ENCODE measurements around the gene PIK3AP1. TPM values are rescaled to one million over a fixed set of nuclear protein-coding genes. Genes with fewer than 3 reads are reported as not detected.

The PIK3AP1 gene
- total and polyA plus RNA-seq, 2 of the 4 experiments (the other 2 are of a cell fraction) = under 0.01 to 0.14 TPM

- peak; percentile 93 for ATAC-seq (ENCODE audit: low read depth)
- no peaks in the 10 kb centered on the region for H3K79me1 ChIP-seq (ENCODE audit: low read depth in 1 of 2, low read length in 2 of 2)
- in situ Hi-C loops (cut with MboI; ENCODE audit: low sequenced_read_pairs) = no loop called here
- no peaks in the 10 kb centered on the region for H3K9me3 ChIP-seq (ENCODE audit: control insufficient read depth, insufficient read depth, low read length)
- H3K9ac ChIP-seq (ENCODE audit: low read depth, low read length) = no peak overlapping the region
- no peak overlapping the region for H3K56ac ChIP-seq (ENCODE audit: extremely low read depth, insufficient read depth, low read length)
- H4K91ac ChIP-seq (ENCODE audit: insufficient read depth, low read depth, low read length) = no peak overlapping the region
- intact Hi-C loops (cut with micrococcal nuclease) = loop anchor here (1.0 to 10.0 kb wide), 5 partner anchors 65 to 589 kb away; partner anchors contain the start of gene TLL2
- peaks cover 7% of the 10 kb centered on the region for H3K27me3 ChIP-seq (ENCODE audit: control insufficient read depth, insufficient read depth, low read length)
- peak; percentile 44 for DNase-seq
- no peak overlapping the region for H3K18ac ChIP-seq (ENCODE audit: low read depth, low read length)
- no peak overlapping the region for H4K8ac ChIP-seq (ENCODE audit: low read depth in 2 of 2, low read length in 2 of 2)
- no peaks in the 10 kb centered on the region for H3K36me3 ChIP-seq (ENCODE audit: control insufficient read depth, insufficient read depth, low read length)
- no peaks in the 10 kb centered on the region for H4K20me1 ChIP-seq (ENCODE audit: insufficient read depth, low read length)
- H2BK20ac ChIP-seq (ENCODE audit: low read depth, low read length) = no peak overlapping the region
- H3K4me1 ChIP-seq (ENCODE audit: control insufficient read depth, insufficient read depth, low read length) = no peaks in the 10 kb centered on the region
- H3K4me3 ChIP-seq (ENCODE audit: insufficient read depth, low read depth, low read length) = no peak overlapping the region
- no peak overlapping the region for H2AK5ac ChIP-seq (ENCODE audit: low read depth, low read length)
- no peak overlapping the region for H2AFZ ChIP-seq (replicated peaks; ENCODE audit: low read length, poor library complexity)
- no peak overlapping the region for H2BK15ac ChIP-seq (ENCODE audit: low read depth, low read length)
- no peak overlapping the region for H2AK9ac ChIP-seq (replicated peaks; ENCODE audit: low read depth, low read length, poor library complexity)
- H3K14ac ChIP-seq (replicated peaks; ENCODE audit: low read depth, low read length) = no peak overlapping the region
- POLR2A ChIA-PET (ENCODE audit: unreplicated experiment) = no interaction called here
- no peaks in the 10 kb centered on the region for H3K9me1 ChIP-seq (ENCODE audit: insufficient read depth, low read length)
- dilution Hi-C loops (cut with HindIII; ENCODE audit: low sequenced_read_pairs, unreplicated experiment) = no loop called here
- H3K27ac ChIP-seq (ENCODE audit: insufficient read depth, low read length) = no peak overlapping the region
- H3K4me2 ChIP-seq (ENCODE audit: low read depth, low read length) = no peak overlapping the region
- TF ChIP-seq RAD21 (IDR thresholded peaks at IDR 0.05; ENCODE audit: low read length) (peak; percentile 83), SMC3 (IDR thresholded peaks at IDR 0.05; ENCODE audit: low read depth, low read length) (peak; percentile 74), CTCF (conservative IDR thresholded peaks at IDR 0.05; ENCODE audit: low read depth, low read length) (peak; percentile 81), MAZ (IDR thresholded peaks at IDR 0.05; ENCODE audit: borderline replicate concordance, low read depth, low read length) (no peak)
- TF ChIP-seq, protein P1, sequence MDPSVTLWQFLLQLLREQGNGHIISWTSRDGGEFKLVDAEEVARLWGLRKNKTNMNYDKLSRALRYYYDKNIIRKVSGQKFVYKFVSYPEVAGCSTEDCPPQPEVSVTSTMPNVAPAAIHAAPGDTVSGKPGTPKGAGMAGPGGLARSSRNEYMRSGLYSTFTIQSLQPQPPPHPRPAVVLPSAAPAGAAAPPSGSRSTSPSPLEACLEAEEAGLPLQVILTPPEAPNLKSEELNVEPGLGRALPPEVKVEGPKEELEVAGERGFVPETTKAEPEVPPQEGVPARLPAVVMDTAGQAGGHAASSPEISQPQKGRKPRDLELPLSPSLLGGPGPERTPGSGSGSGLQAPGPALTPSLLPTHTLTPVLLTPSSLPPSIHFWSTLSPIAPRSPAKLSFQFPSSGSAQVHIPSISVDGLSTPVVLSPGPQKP (IDR thresholded peaks at IDR 0.05; ENCODE audit: borderline replicate concordance, low read depth, low read length) = no peak
- WGBS, 2 experiments (ENCODE audit: extremely low coverage in 2 of 2, insufficient read length in 1 of 2) = 73% methylated on average over 2 of the region's 9 CpGs; no CpG with 5 or more reads in 1 of the 2 experiments
- no peak overlapping the region for H2BK5ac ChIP-seq (ENCODE audit: low read depth, low read length, poor library complexity, severe bottlenecking)
- CTCF ChIA-PET = interaction anchor here (0.6 kb wide), 1 partner anchor 204 kb away, joined by 4 read pairs; no protein-coding TSS in a partner anchor
- BruUV-seq (replicated peaks) = no TSS peak
- no peak overlapping the region for H2BK120ac ChIP-seq (ENCODE audit: low read depth, low read length)
- H3K23ac ChIP-seq (ENCODE audit: low read depth, low read length) = no peak overlapping the region
- no peak overlapping the region for H3K4ac ChIP-seq (ENCODE audit: low read depth, low read length)
- H4K5ac ChIP-seq (ENCODE audit: low read depth, low read length) = no peak overlapping the region
These were observed 45.3 kb upstream of the PIK3AP1 start for GRCh38 chr10:96765406-96766240.
